ENCODE results near the gene SELENOI.
"Not testable (repeated sequence)": the region's sequence is repeated elsewhere in the genome, so short reads cannot be mapped to it uniquely, and the experiment has no call there.

Gene SELENOI

GRCh38 chr2:26345545-26346453 lies at the start of gene SELENOI:
Gene SELENOI, plus strand, starts transcription at chr2:26346143. Its CDS starts 90 bp downstream, at chr2:26346233.
- peak; percentile 86 for DNase-seq (ENCODE audit: low spot score)

- DNase-seq (ENCODE audit: low spot score): no peak
These were observed 48.9 kb upstream of the SELENOI start for GRCh38 chr2:26297061-26297460.

GRCh38 chr2:26298286-26298637 lies 47.7 kb upstream of the SELENOI start:
- no peak for DNase-seq (ENCODE audit: low spot score)

GRCh38 chr2:26298638-26299393 lies 47.1 kb upstream of the SELENOI start:
- DNase-seq (ENCODE audit: low spot score): no peak

- no peak for DNase-seq (ENCODE audit: low spot score)
These were observed 46.4 kb upstream of the SELENOI start for GRCh38 chr2:26299471-26300101.

GRCh38 chr2:26300234-26300925 lies 45.6 kb upstream of the SELENOI start:
- DNase-seq (ENCODE audit: low spot score): no peak

- DNase-seq (ENCODE audit: low spot score): no peak
These were observed 43.1 kb upstream of the SELENOI start for GRCh38 chr2:26302846-26303245.

GRCh38 chr2:26305094-26305493 lies 40.8 kb upstream of the SELENOI start:
- DNase-seq (ENCODE audit: low spot score): not testable (repeated sequence)

GRCh38 chr2:26305540-26305939 lies 40.4 kb upstream of the SELENOI start:
- no peak for DNase-seq (ENCODE audit: low spot score)

GRCh38 chr2:26309921-26310320 lies 36.0 kb upstream of the SELENOI start:
- no peak for DNase-seq (ENCODE audit: low spot score)

GRCh38 chr2:26312471-26312870 lies 33.5 kb upstream of the SELENOI start:
- no peak for DNase-seq (ENCODE audit: low spot score)

GRCh38 chr2:26313446-26313845 lies 32.5 kb upstream of the SELENOI start:
- DNase-seq (ENCODE audit: low spot score): no peak

- peak; percentile 32 for DNase-seq (ENCODE audit: low spot score)
These were observed 31.7 kb upstream of the SELENOI start for GRCh38 chr2:26314243-26314642.

- no peak for DNase-seq (ENCODE audit: low spot score)
These were observed 29.9 kb upstream of the SELENOI start for GRCh38 chr2:26316041-26316440.

- no peak for DNase-seq (ENCODE audit: low spot score)
These were observed 29.1 kb upstream of the SELENOI start for GRCh38 chr2:26316845-26317244.

- DNase-seq (ENCODE audit: low spot score): no peak
These were observed 28.4 kb upstream of the SELENOI start for GRCh38 chr2:26317377-26318105.

- DNase-seq (ENCODE audit: low spot score): no peak
These were observed 27.0 kb upstream of the SELENOI start for GRCh38 chr2:26318950-26319349.

GRCh38 chr2:26324479-26324878 lies 21.5 kb upstream of the SELENOI start:
- DNase-seq (ENCODE audit: low spot score): not testable (repeated sequence)

- DNase-seq (ENCODE audit: low spot score): no peak
These were observed 21.0 kb upstream of the SELENOI start for GRCh38 chr2:26324903-26325302.

- DNase-seq (ENCODE audit: low spot score): no peak
These were observed 20.1 kb upstream of the SELENOI start for GRCh38 chr2:26325851-26326250.

GRCh38 chr2:26326514-26326913 lies 19.4 kb upstream of the SELENOI start:
- no peak for DNase-seq (ENCODE audit: low spot score)
